Kidney tubule cell (primary cell): Measurements from ENCODE around the gene PRDM16.

Source experiments
- DNase-seq: peaks from one replicate; pipeline ENCODE4 v3.0.0-alpha.2; 2018; ENCODE audit warnings: low spot score

Gene PRDM16

GRCh38 chr1:3243304-3243703 lies 174.3 kb downstream of the PRDM16 start:
- DNase-seq: no peak

GRCh38 chr1:3244025-3244926 lies 175.3 kb downstream of the PRDM16 start:
- no peak for DNase-seq

- no peak for DNase-seq
Observed at GRCh38 chr1:3244927-3245315, 175.9 kb downstream of the PRDM16 start.

- no peak for DNase-seq
Observed at GRCh38 chr1:3245344-3245743, 176.3 kb downstream of the PRDM16 start.

GRCh38 chr1:3245768-3246167 lies 176.8 kb downstream of the PRDM16 start:
- no peak for DNase-seq

GRCh38 chr1:3246251-3246650 lies 177.2 kb downstream of the PRDM16 start:
- no peak for DNase-seq

GRCh38 chr1:3247521-3248121 lies 178.6 kb downstream of the PRDM16 start:
- no peak for DNase-seq

GRCh38 chr1:3248155-3249141 lies 179.4 kb downstream of the PRDM16 start:
- no peak for DNase-seq

GRCh38 chr1:3249231-3249630 lies 180.2 kb downstream of the PRDM16 start:
- DNase-seq: no peak

- DNase-seq: no peak
Observed at GRCh38 chr1:3249631-3250501, 180.9 kb downstream of the PRDM16 start.

- DNase-seq: no peak
Observed at GRCh38 chr1:3250624-3251023, 181.6 kb downstream of the PRDM16 start.

GRCh38 chr1:3251099-3251806 lies 182.2 kb downstream of the PRDM16 start:
- no peak for DNase-seq

- DNase-seq: no peak
Observed at GRCh38 chr1:3251807-3252428, 182.9 kb downstream of the PRDM16 start.

GRCh38 chr1:3255680-3256079 lies 186.7 kb downstream of the PRDM16 start:
- DNase-seq: no peak

GRCh38 chr1:3257788-3258187 lies 188.8 kb downstream of the PRDM16 start:
- no peak for DNase-seq

- DNase-seq: no peak
Observed at GRCh38 chr1:3258386-3259003, 189.5 kb downstream of the PRDM16 start.

- no peak for DNase-seq
Observed at GRCh38 chr1:3259020-3259419, 190.0 kb downstream of the PRDM16 start.

GRCh38 chr1:3261007-3261968 lies 192.3 kb downstream of the PRDM16 start:
- DNase-seq: no peak
